ENCODE data around the gene E2F6. TPM values are rescaled to one million over a fixed set of nuclear protein-coding genes. Genes with fewer than 3 reads are reported as not detected.

E2F6 gene
- total RNA-seq, 8 experiments from 2014 or later: 10.7 to 22.5 (median 13.7) TPM

GRCh38 chr2:11467749-11468148 lies 1.8 kb upstream of the E2F6 start:
- H3K4me1 ChIP-seq (replicated peaks in 1 of 2): peaks cover 14 to 27% of the 10 kb centered on the region in 2 donors
- WGBS, 10 experiments: 53 to 98% (median 84%) methylated on average over 4 to 6 of the region's 6 CpGs
- ATAC-seq (replicated peaks in 6 of 8): no peak
- H3K27ac ChIP-seq: no peak overlapping the region
- in situ Hi-C loops (cut with MboI; ENCODE audit: low pct_unique_long_range_greater_than_20kb in 2 of 9, low sequenced_read_pairs in 9 of 9, unreplicated experiment in 9 of 9): no loop called here
- no peak overlapping the region for H3K4me3 ChIP-seq

GRCh38 chr2:11467129-11467649 lies 1.2 kb upstream of the E2F6 start:
- H3K4me3 ChIP-seq: no peak overlapping the region
- ATAC-seq (replicated peaks in 6 of 8): no peak
- H3K4me1 ChIP-seq (replicated peaks in 1 of 2): peaks cover 16 to 30% of the 10 kb centered on the region in 2 donors
- WGBS, 10 experiments: 40 to 100% (median 84%) methylated on average over 1 to 5 of the region's 5 CpGs
- in situ Hi-C loops (cut with MboI; ENCODE audit: low pct_unique_long_range_greater_than_20kb in 2 of 9, low sequenced_read_pairs in 9 of 9, unreplicated experiment in 9 of 9): no loop called here
- H3K27ac ChIP-seq: no peak overlapping the region

- 0 to 100% (median 50%) methylated on average over 1 to 11 of the region's 26 CpGs for WGBS, 10 experiments
Observed at GRCh38 chr2:11466307-11467128, 557 bp upstream of the E2F6 start.

GRCh38 chr2:11465110-11465484 lies 864 bp downstream of the E2F6 start:
- in situ Hi-C loops (cut with MboI; ENCODE audit: low pct_unique_long_range_greater_than_20kb in 2 of 9, low sequenced_read_pairs in 9 of 9, unreplicated experiment in 9 of 9): no loop called here

More at GRCh38 chr2:11466307-11467128, 557 bp upstream of the E2F6 start:
- Histone ChIP-seq H3K27ac (no peak overlapping the region), H3K4me3 (peak overlapping the region; percentile 66 to 85 (median 72)), H3K4me1 (replicated peaks in 1 of 2) (peaks cover 16 to 30% of the 10 kb centered on the region in 2 donors)
- in situ Hi-C loops (cut with MboI; ENCODE audit: low pct_unique_long_range_greater_than_20kb in 2 of 9, low sequenced_read_pairs in 9 of 9, unreplicated experiment in 9 of 9): no loop called here
- ATAC-seq (replicated peaks in 6 of 8): peak; percentile 8 to 54 (median 22)

GRCh38 chr2:11459816-11460215 lies 6.1 kb downstream of the E2F6 start:
- Histone ChIP-seq H3K27ac (no peak overlapping the region), H3K4me3 (no peak overlapping the region), H3K4me1 (replicated peaks in 1 of 2) (peaks cover 12 to 21% of the 10 kb centered on the region in 2 donors)
- in situ Hi-C loops (cut with MboI; ENCODE audit: low pct_unique_long_range_greater_than_20kb in 2 of 9, low sequenced_read_pairs in 9 of 9, unreplicated experiment in 9 of 9): no loop called here
- 98 to 100% (median 100%) methylated on average over 1 to 4 of the region's 4 CpGs; no CpG with 5 or more reads in 6 of the 10 experiments for WGBS, 10 experiments
- no peak for ATAC-seq (replicated peaks in 6 of 8)

More at GRCh38 chr2:11465110-11465484, 864 bp downstream of the E2F6 start:
- peak overlapping the region; percentile 66 to 85 (median 72) for H3K4me3 ChIP-seq
- 22 to 100% (median 66%) methylated on average over 1 to 6 of the region's 6 CpGs for WGBS, 10 experiments
- peak overlapping the region; percentile 87 to 93 for H3K27ac ChIP-seq
- ATAC-seq (replicated peaks in 6 of 8): no peak
- H3K4me1 ChIP-seq (replicated peaks in 1 of 2): peaks cover 16 to 30% of the 10 kb centered on the region in 2 donors

GRCh38 chr2:11458753-11459152 lies 7.2 kb downstream of the E2F6 start:
- ATAC-seq (replicated peaks in 6 of 8): no peak
- H3K27ac ChIP-seq: no peak overlapping the region
- WGBS, 10 experiments: 80 to 100% (median 100%) methylated on average over 1 to 2 of the region's 3 CpGs; no CpG with 5 or more reads in 5 of the 10 experiments
- in situ Hi-C loops (cut with MboI; ENCODE audit: low pct_unique_long_range_greater_than_20kb in 2 of 9, low sequenced_read_pairs in 9 of 9, unreplicated experiment in 9 of 9): no loop called here
- peaks cover 8 to 13% of the 10 kb centered on the region in 2 donors for H3K4me1 ChIP-seq (replicated peaks in 1 of 2)
- no peak overlapping the region for H3K4me3 ChIP-seq

- peak in 2 of 8 experiments; percentile 36 to 46 for ATAC-seq (replicated peaks in 6 of 8)
- Histone ChIP-seq H3K4me1 (replicated peaks in 1 of 2) (peaks cover 2 to 6% of the 10 kb centered on the region in 2 donors), H3K27ac (no peak overlapping the region), H3K4me3 (no peak overlapping the region)
- WGBS, 10 experiments: 83 to 100% (median 85%) methylated on average over 1 of the region's 1 CpG; no CpG with 5 or more reads in 6 of the 10 experiments
- in situ Hi-C loops (cut with MboI; ENCODE audit: low pct_unique_long_range_greater_than_20kb in 2 of 9, low sequenced_read_pairs in 9 of 9, unreplicated experiment in 9 of 9): no loop called here
Observed at GRCh38 chr2:11457935-11458334, 8.0 kb downstream of the E2F6 start.

- Histone ChIP-seq H3K27ac (no peak overlapping the region), H3K4me3 (no peak overlapping the region), H3K4me1 (replicated peaks in 1 of 2) (no peaks in the 10 kb centered on the region)
- in situ Hi-C loops (cut with MboI; ENCODE audit: low pct_unique_long_range_greater_than_20kb in 2 of 9, low sequenced_read_pairs in 9 of 9, unreplicated experiment in 9 of 9): no loop called here
- 58 to 93% (median 80%) methylated on average over 2 to 3 of the region's 3 CpGs; no CpG with 5 or more reads in 1 of the 10 experiments for WGBS, 10 experiments
- no peak for ATAC-seq (replicated peaks in 6 of 8)
Observed at GRCh38 chr2:11456251-11456650, 9.7 kb downstream of the E2F6 start.

GRCh38 chr2:11454824-11455223 lies 11.1 kb downstream of the E2F6 start:
- WGBS, 10 experiments: 81 to 97% (median 94%) methylated on average over 3 to 6 of the region's 6 CpGs; no CpG with 5 or more reads in 1 of the 10 experiments
- H3K27ac ChIP-seq: no peak overlapping the region

GRCh38 chr2:11450791-11451190 lies 15.2 kb downstream of the E2F6 start:
- peaks cover 0 to 3% of the 10 kb centered on the region in 2 donors for H3K4me1 ChIP-seq (replicated peaks in 1 of 2)
- no peak overlapping the region for H3K27ac ChIP-seq
- H3K4me3 ChIP-seq: no peak overlapping the region
- ATAC-seq (replicated peaks in 6 of 8): peak in 1 of 8 experiments; percentile 32
- 60 to 100% (median 73%) methylated on average over 2 of the region's 2 CpGs; no CpG with 5 or more reads in 7 of the 10 experiments for WGBS, 10 experiments
- in situ Hi-C loops (cut with MboI; ENCODE audit: low pct_unique_long_range_greater_than_20kb in 2 of 9, low sequenced_read_pairs in 9 of 9, unreplicated experiment in 9 of 9): no loop called here

More at GRCh38 chr2:11454824-11455223, 11.1 kb downstream of the E2F6 start:
- no peak overlapping the region for H3K4me3 ChIP-seq
- in situ Hi-C loops (cut with MboI; ENCODE audit: low pct_unique_long_range_greater_than_20kb in 2 of 9, low sequenced_read_pairs in 9 of 9, unreplicated experiment in 9 of 9): no loop called here
- H3K4me1 ChIP-seq (replicated peaks in 1 of 2): peaks cover 0 to 3% of the 10 kb centered on the region in 2 donors
- no peak for ATAC-seq (replicated peaks in 6 of 8)

- no peak overlapping the region for H3K4me3 ChIP-seq
- WGBS, 10 experiments: 0 to 85% (median 40%) methylated on average over 1 to 11 of the region's 14 CpGs; no CpG with 5 or more reads in 3 of the 10 experiments
- in situ Hi-C loops (cut with MboI; ENCODE audit: low pct_unique_long_range_greater_than_20kb in 2 of 9, low sequenced_read_pairs in 9 of 9, unreplicated experiment in 9 of 9): loop anchor here in 1 of 9 experiments (25.0 kb wide), 2 partner anchors 209 to 309 kb away; a partner anchor contains a TSS
- H3K27ac ChIP-seq: no peak overlapping the region
- peak; percentile 68 to 94 (median 84) for ATAC-seq (replicated peaks in 6 of 8)
- H3K4me1 ChIP-seq (replicated peaks in 1 of 2): peaks cover 0 to 3% of the 10 kb centered on the region in 2 donors
Observed at GRCh38 chr2:11446733-11447248, 19.2 kb downstream of the E2F6 start.

- in situ Hi-C loops (cut with MboI; ENCODE audit: low pct_unique_long_range_greater_than_20kb in 2 of 9, low sequenced_read_pairs in 9 of 9, unreplicated experiment in 9 of 9): loop anchor here in 1 of 9 experiments (25.0 kb wide), 2 partner anchors 207 to 307 kb away; a partner anchor contains a TSS
Observed at GRCh38 chr2:11444737-11445136, 21.2 kb downstream of the E2F6 start.

GRCh38 chr2:11438555-11439080 lies 27.3 kb downstream of the E2F6 start:
- ATAC-seq (replicated peaks in 6 of 8): no peak
- in situ Hi-C loops (cut with MboI; ENCODE audit: low pct_unique_long_range_greater_than_20kb in 2 of 9, low sequenced_read_pairs in 9 of 9, unreplicated experiment in 9 of 9): loop anchor here in 1 of 9 experiments (25.0 kb wide), 2 partner anchors 201 to 301 kb away; a partner anchor contains a TSS

More at GRCh38 chr2:11444737-11445136, 21.2 kb downstream of the E2F6 start:
- 29 to 100% (median 93%) methylated on average over 1 to 3 of the region's 4 CpGs; no CpG with 5 or more reads in 2 of the 10 experiments for WGBS, 10 experiments
- Histone ChIP-seq H3K27ac (no peak overlapping the region), H3K4me3 (no peak overlapping the region), H3K4me1 (replicated peaks in 1 of 2) (no peaks in the 10 kb centered on the region)
- ATAC-seq (replicated peaks in 6 of 8): no peak

More at GRCh38 chr2:11438555-11439080, 27.3 kb downstream of the E2F6 start:
- Histone ChIP-seq H3K27ac (no peak overlapping the region), H3K4me3 (no peak overlapping the region), H3K4me1 (replicated peaks in 1 of 2) (no peaks in the 10 kb centered on the region)
- 89 to 100% (median 97%) methylated on average over 2 to 7 of the region's 9 CpGs; no CpG with 5 or more reads in 2 of the 10 experiments for WGBS, 10 experiments

All from motor neuron (in vitro differentiated cells).